ENCODE results near the gene ZBTB32.

- no peak for TF ChIP-seq POLR2A (IDR thresholded peaks at IDR 0.05; ENCODE audit: low read length)
- TF ChIP-seq GATA1 (IDR thresholded peaks at IDR 0.05; ENCODE audit: low read depth, low read length) = no peak
These were observed 25.4 kb downstream of the ZBTB32 start for GRCh38 chr19:35729763-35730162.
